H1 (cell line): ENCODE data around the gene TGM2. TPM values are rescaled to one million over a fixed set of nuclear protein-coding genes. Genes with fewer than 3 reads are reported as not detected.

Experiments
- CTCF ChIA-PET: fragments of 300-600 bp; sonication (Branson Sonifier 250); formaldehyde crosslinking; loops from one replicate; lab custom pipeline; 2021; ENCODE audit not compliant: partially characterized antibody; lab: Charles Lee
- POLR2A ChIA-PET: fragments of 300-600 bp; sonication (Branson Sonifier 250); formaldehyde crosslinking; loops from one replicate; lab custom pipeline; 2021; ENCODE audit warnings: inconsistent platforms; ENCODE audit not compliant: partially characterized antibody; lab: Charles Lee
- DNase-seq, 2 experiments: peaks; one replicate each; pipeline versions ENCODE4 v3.0.0 to v3.0.0-alpha.2; 2010 to 2022; ENCODE audit warnings: low spot score in 2 of 2, low read depth in 1 of 2, mixed read lengths in 1 of 2
- FAIRE-seq: peaks from 2 replicates; lab custom pipeline; 2011; peaks lifted over from hg19 to GRCh38; lab: Jason Lieb, UNC
- H2AFZ ChIP-seq: 2 replicates; pipeline ENCODE4 v1.8.1; 2012; ENCODE audit warnings: low read length, inconsistent platforms
- H2AK5ac ChIP-seq: 2 replicates; pipeline ENCODE4 v1.6.1; 2013; ENCODE audit warnings: low read depth, low read length
- H2BK120ac ChIP-seq: replicated peaks from 2 replicates; pipeline ENCODE3; 2013; ENCODE audit warnings: low read depth, low read length, inconsistent platforms
- H2BK12ac ChIP-seq: 2 replicates; pipeline ENCODE4 v1.6.1; 2013; ENCODE audit warnings: low read depth, low read length
- H2BK15ac ChIP-seq: 2 replicates; pipeline ENCODE4 v1.6.1; 2013; ENCODE audit warnings: low read length
- H2BK20ac ChIP-seq: 2 replicates; pipeline ENCODE4 v1.6.1; 2013; ENCODE audit warnings: low read length
- H2BK5ac ChIP-seq: 2 replicates; pipeline ENCODE4 v1.6.1; 2013; ENCODE audit warnings: low read depth, low read length
- H3K14ac ChIP-seq: 2 replicates; pipeline ENCODE4 v1.6.1; 2013; ENCODE audit warnings: inconsistent platforms; ENCODE audit not compliant: insufficient read length
- H3K18ac ChIP-seq: 2 replicates; pipeline ENCODE4 v1.6.1; 2013; ENCODE audit warnings: low read length; ENCODE audit errors: extremely low read depth
- H3K23ac ChIP-seq: 2 replicates; pipeline ENCODE4 v1.6.1; 2013; ENCODE audit warnings: inconsistent platforms; ENCODE audit not compliant: insufficient read length
- H3K23me2 ChIP-seq: 2 replicates; pipeline ENCODE4 v1.6.1; 2013; ENCODE audit warnings: low read depth, low read length
- H3K27ac ChIP-seq: 2 replicates; pipeline ENCODE4 v1.6.1; 2011; ENCODE audit warnings: low read depth, low read length, inconsistent platforms
- H3K27me3 ChIP-seq, 4 experiments: replicated peaks in 1 of 4; 1 replicate in 1 of 4; 2 replicates in 3 of 4; pipeline versions ENCODE4 v1.6.1 to v1.8.1; 2011 to 2013; ENCODE audit warnings: low read length in 3 of 4, mild to moderate bottlenecking in 3 of 4, inconsistent platforms in 2 of 4, mixed read lengths in 2 of 4, moderate library complexity in 1 of 4; ENCODE audit not compliant: control insufficient read depth in 3 of 4, insufficient read depth in 3 of 4; ENCODE audit errors: extremely low read depth in 1 of 4
- H3K36me3 ChIP-seq, 4 experiments: 2 replicates each; pipeline versions ENCODE4 v1.6.1 to v1.8.1; 2011 to 2013; ENCODE audit warnings: mild to moderate bottlenecking in 4 of 4, low read length in 3 of 4, moderate library complexity in 2 of 4, control low read depth in 1 of 4, inconsistent platforms in 1 of 4; ENCODE audit not compliant: insufficient read depth in 4 of 4, control insufficient read depth in 2 of 4
- H3K4ac ChIP-seq: replicated peaks from 2 replicates; pipeline ENCODE3; 2013; ENCODE audit warnings: low read length, low read depth, mixed read lengths, inconsistent platforms; ENCODE audit not compliant: insufficient read length
- H3K4me1 ChIP-seq, 4 experiments: replicated peaks in 1 of 4; 1 replicate in 1 of 4; 2 replicates in 3 of 4; pipeline versions ENCODE4 v1.6.1 to v1.8.1; 2011 to 2013; ENCODE audit warnings: low read length in 3 of 4, inconsistent platforms in 2 of 4, mixed read lengths in 1 of 4; ENCODE audit not compliant: insufficient read depth in 4 of 4, control insufficient read depth in 3 of 4
- H3K4me2 ChIP-seq, 2 experiments: 2 replicates each; pipeline versions ENCODE4 v1.6.1 to v1.8.1; 2011 to 2013; ENCODE audit warnings: low read depth in 2 of 2, low read length in 2 of 2, control low read depth in 1 of 2, inconsistent platforms in 1 of 2, mild to moderate bottlenecking in 1 of 2; ENCODE audit not compliant: insufficient read depth in 1 of 2
- H3K4me3 ChIP-seq, 4 experiments: fragments of 200-600, 300-600 bp in 1 of 4; sonication (generic), shearing (Covaris generic), sonication (Bioruptor Twin) in 1 of 4; 2 replicates each; pipeline versions ENCODE4 v1.5.1 to v1.8.1; 2011 to 2016; ENCODE audit warnings: low read length in 4 of 4, low read depth in 3 of 4, control low read depth in 2 of 4, inconsistent platforms in 2 of 4, mild to moderate bottlenecking in 2 of 4, mixed read lengths in 1 of 4, moderate library complexity in 1 of 4; ENCODE audit not compliant: insufficient read depth in 2 of 4; ENCODE audit errors: extremely low read depth in 1 of 4
- H3K56ac ChIP-seq: replicated peaks from 2 replicates; pipeline ENCODE3; 2013; ENCODE audit warnings: low read depth, mild to moderate bottlenecking, mixed read lengths, low read length, inconsistent platforms; ENCODE audit not compliant: insufficient read length
- H3K79me1 ChIP-seq: 2 replicates; pipeline ENCODE4 v1.6.1; 2013; ENCODE audit warnings: low read depth, low read length, control low read depth
- H3K79me2 ChIP-seq, 2 experiments: 2 replicates each; pipeline versions ENCODE4 v1.6.1 to v1.8.1; 2012 to 2013; ENCODE audit warnings: low read length in 2 of 2, mild to moderate bottlenecking in 2 of 2, inconsistent platforms in 1 of 2; ENCODE audit not compliant: insufficient read depth in 2 of 2, control insufficient read depth in 1 of 2
- H3K9ac ChIP-seq, 4 experiments: replicated peaks in 1 of 4; 1 replicate in 1 of 4; 2 replicates in 3 of 4; pipeline versions ENCODE4 v1.6.1 to v1.8.1; 2011 to 2013; ENCODE audit warnings: low read depth in 3 of 4, low read length in 3 of 4, control low read depth in 2 of 4, mild to moderate bottlenecking in 2 of 4, moderate library complexity in 2 of 4, inconsistent platforms in 1 of 4; ENCODE audit errors: extremely low read depth in 1 of 4
- H3K9me3 ChIP-seq, 2 experiments: 2 replicates each; pipeline versions ENCODE4 v1.6.1 to v1.8.1; 2012 to 2013; ENCODE audit warnings: mild to moderate bottlenecking in 2 of 2, moderate library complexity in 2 of 2, control low read depth in 1 of 2, inconsistent platforms in 1 of 2, low read depth in 1 of 2, low read length in 1 of 2, mixed read lengths in 1 of 2; ENCODE audit not compliant: insufficient read depth in 2 of 2
- H4K20me1 ChIP-seq, 2 experiments: replicated peaks in 1 of 2; 2 replicates each; pipeline versions ENCODE3 to v1.8.1; 2011 to 2013; ENCODE audit warnings: inconsistent platforms in 2 of 2, low read length in 2 of 2, mild to moderate bottlenecking in 1 of 2; ENCODE audit not compliant: insufficient read depth in 2 of 2, control insufficient read depth in 1 of 2
- H4K5ac ChIP-seq: 2 replicates; pipeline ENCODE4 v1.6.1; 2013; ENCODE audit warnings: low read length, low read depth, mixed read lengths, inconsistent platforms; ENCODE audit not compliant: insufficient read length
- H4K8ac ChIP-seq: 2 replicates; pipeline ENCODE4 v1.8.0; 2013; ENCODE audit warnings: mild to moderate bottlenecking, moderate library complexity, low read length, inconsistent platforms; ENCODE audit not compliant: insufficient read depth; ENCODE audit errors: extremely low read depth
- H4K91ac ChIP-seq: replicated peaks from 2 replicates; pipeline ENCODE3; 2013; ENCODE audit warnings: low read length, mixed read lengths, inconsistent platforms; ENCODE audit not compliant: insufficient read length
- CEBPB ChIP-seq: IDR thresholded peaks from 2 replicates; pipeline ENCODE4 v1.6.1; 2012; ENCODE audit warnings: low read depth, low read length
- CHD1 ChIP-seq: IDR thresholded peaks from 2 replicates; pipeline ENCODE4 v1.6.1; 2012; ENCODE audit warnings: low read depth, low read length, improper control_type of control experiment
- CHD2 ChIP-seq: IDR thresholded peaks from 2 replicates; pipeline ENCODE4 v1.6.1; 2012; ENCODE audit warnings: low read length, improper control_type of control experiment
- EGR1 ChIP-seq: IDR thresholded peaks from 2 replicates; pipeline ENCODE4 v1.6.1; 2011; ENCODE audit warnings: low read depth, low read length, borderline replicate concordance
- FOSL1 ChIP-seq: IDR thresholded peaks from 2 replicates; pipeline ENCODE4 v1.6.1; 2011; ENCODE audit warnings: mild to moderate bottlenecking, low read depth, low read length, moderate library complexity; ENCODE audit not compliant: insufficient read depth
- GTF2F1 ChIP-seq: IDR thresholded peaks from 2 replicates; pipeline ENCODE4 v1.6.1; 2012; ENCODE audit warnings: low read depth, low read length, improper control_type of control experiment, borderline replicate concordance
- MAFK ChIP-seq: IDR thresholded peaks from 2 replicates; pipeline ENCODE4 v1.6.1; 2012; ENCODE audit warnings: low read depth, mild to moderate bottlenecking, improper control_type of control experiment, low read length
- MAX ChIP-seq: IDR thresholded peaks from 2 replicates; pipeline ENCODE4 v1.6.1; 2012; ENCODE audit warnings: inconsistent platforms
- NANOG ChIP-seq: IDR thresholded peaks from 2 replicates; pipeline ENCODE4 v1.6.1; 2011; ENCODE audit warnings: low read length, low read depth, mild to moderate bottlenecking, inconsistent platforms; ENCODE audit not compliant: insufficient read depth, poor library complexity, severe bottlenecking
- POU5F1 ChIP-seq: IDR thresholded peaks from 2 replicates; pipeline ENCODE4 v1.6.1; 2011; ENCODE audit warnings: low read depth, mild to moderate bottlenecking, low read length, moderate library complexity
- SIN3A ChIP-seq, 2 experiments: IDR thresholded peaks in 1 of 2; conservative IDR thresholded peaks in 1 of 2; 2 replicates each; pipeline ENCODE4 v1.6.1; 2011 to 2012; ENCODE audit warnings: low read length in 2 of 2, improper control_type of control experiment in 1 of 2, low read depth in 1 of 2, mild to moderate bottlenecking in 1 of 2
- SIRT6 ChIP-seq: IDR thresholded peaks from one replicate; pipeline ENCODE4 v1.7.1; 2012; ENCODE audit warnings: low read length, inconsistent platforms
- SP4 ChIP-seq: IDR thresholded peaks from 2 replicates; pipeline ENCODE4 v1.6.1; 2012; ENCODE audit warnings: low read length, inconsistent platforms
- SRF ChIP-seq: IDR thresholded peaks from 2 replicates; pipeline ENCODE4 v1.6.1; 2011; ENCODE audit warnings: mild to moderate bottlenecking, low read depth, low read length, moderate library complexity
- TAF7 ChIP-seq: optimal IDR thresholded peaks from 2 replicates; pipeline ENCODE3; 2011; ENCODE audit warnings: low read depth, mild to moderate bottlenecking, inconsistent platforms, low read length, moderate library complexity, borderline replicate concordance
- TBP ChIP-seq: IDR thresholded peaks from 2 replicates; pipeline ENCODE4 v1.6.1; 2011; ENCODE audit warnings: low read depth, low read length, improper control_type of control experiment
- WGBS, 2 experiments: shearing (Covaris generic) in 1 of 2; methylation state at CpG; one replicate each; pipeline versions ENCODE4 v1.1.6 to v1.1.7; 2013 to 2015; ENCODE audit warnings: low lambda C conversion rate in 2 of 2, mixed read lengths in 2 of 2, inconsistent platforms in 1 of 2, low coverage in 1 of 2, missing lambda C conversion rate in 1 of 2; ENCODE audit not compliant: insufficient replicate concordance in 2 of 2, insufficient coverage in 1 of 2, insufficient read length in 1 of 2; ENCODE audit errors: extremely low coverage in 1 of 2, missing lambda C conversion rate in 1 of 2; 5-methylcytosine and 5-hydroxymethylcytosine counted together
- polyA plus RNA-seq, 7 experiments: library from polyadenylated mRNA; depleted of rRNA in 3 of 7; stranded (reverse) in 5 of 7; unstranded in 2 of 7; fragments of >200 nt in 5 of 7; fragments of 200-250 nt in 2 of 7; gene quantifications; 1 replicate in 5 of 7; 2 replicates in 1 of 7; 4 replicates in 1 of 7; pipeline versions ENCODE4 v1.2.1 to v1.2.3, GENCODE V29; 2011 to 2013; ENCODE audit warnings: missing spikeins in 2 of 7, mixed read lengths in 2 of 7
- total RNA-seq: library from RNA; stranded (reverse); fragmentation: NEBNext Ultra II Directional; extraction: Animal tissue kit (Norgen Biotek cat#: 25700); gene quantifications from 2 replicates; pipeline ENCODE4 v1.2.1, GENCODE V29; 2021

TGM2 gene
- total and polyA plus RNA-seq, 2 of the 8 experiments (the other 6 are each of a cell fraction or from before 2014, with no cell fraction given): 0.86 to 1.0 TPM

GRCh38 chr20:38145729-38146075, 19.4 kb downstream of the TGM2 start:
- Histone ChIP-seq H4K5ac (no peak overlapping the region), H2BK15ac (no peak overlapping the region), H3K27me3 (no peaks in the 10 kb centered on the region), H2BK20ac (no peak overlapping the region)
- WGBS, 2 experiments: 81% methylated on average over 3 of the region's 4 CpGs; no CpG with 5 or more reads in 1 of the 2 experiments
- TF ChIP-seq SRF (no peak), EGR1 (no peak), NANOG (no peak), CEBPB (no peak), MAFK (no peak), MAX (no peak), TAF7 (no peak), FOSL1 (no peak), CHD1 (no peak), SIN3A (conservative IDR thresholded peaks at IDR 0.05 in 1 of 2, IDR thresholded peaks at IDR 0.05 in 1 of 2; ENCODE audit: low read depth in 1 of 2, low read length in 2 of 2) (no peak), GTF2F1 (no peak), SP4 (no peak), SIRT6 (no peak), TBP (no peak), POU5F1 (no peak), CHD2 (no peak)
- TF ChIP-seq, all 59 proteins: peak for 0
- Histone ChIP-seq H3K9me3 (no peaks in the 10 kb centered on the region), H3K79me1 (no peaks in the 10 kb centered on the region), H2AK5ac (no peak overlapping the region), H3K27ac (no peak overlapping the region), H3K4me2 (no peak overlapping the region), H4K8ac (no peak overlapping the region), H3K18ac (no peak overlapping the region), H2BK5ac (no peak overlapping the region), H3K23ac (no peak overlapping the region), H3K4me3 (no peak overlapping the region), H3K14ac (no peak overlapping the region), H2BK120ac (no peak overlapping the region), H4K91ac (no peak overlapping the region), H3K23me2 (no peaks in the 10 kb centered on the region), H3K56ac (no peak overlapping the region), H3K9ac (no peak overlapping the region), H3K4ac (no peak overlapping the region), H3K4me1 (peaks cover 0 to 8% (median 3%) of the 10 kb centered on the region in 4 experiments; a peak in 4 of 7 replicates), H2BK12ac (no peak overlapping the region), H3K36me3 (no peaks in the 10 kb centered on the region), H3K79me2 (no peaks in the 10 kb centered on the region), H4K20me1 (no peaks in the 10 kb centered on the region), H2AFZ (no peak overlapping the region)
- DNase-seq: no peak
- no peak for FAIRE-seq
- ChIA-PET CTCF (interaction anchor here (0.8 to 4.5 kb wide), 4 partner anchors 9 to 76 kb away, joined by 3 to 21 read pairs (median 3); no protein-coding TSS in a partner anchor), POLR2A (interaction anchor here (0.6 kb wide), 1 partner anchor 25 kb away, joined by 4 read pairs; no protein-coding TSS in a partner anchor)
